GM18870 (cell line): ENCODE results near the gene MYO5B.

Experiments
- ATAC-seq: cut with Tn5 transposase; IDR thresholded peaks from one replicate; pipeline ENCODE4 v1.9.1; 2021; ENCODE audit warnings: moderate library complexity; ENCODE audit not compliant: unreplicated experiment

MYO5B gene

DNA sequence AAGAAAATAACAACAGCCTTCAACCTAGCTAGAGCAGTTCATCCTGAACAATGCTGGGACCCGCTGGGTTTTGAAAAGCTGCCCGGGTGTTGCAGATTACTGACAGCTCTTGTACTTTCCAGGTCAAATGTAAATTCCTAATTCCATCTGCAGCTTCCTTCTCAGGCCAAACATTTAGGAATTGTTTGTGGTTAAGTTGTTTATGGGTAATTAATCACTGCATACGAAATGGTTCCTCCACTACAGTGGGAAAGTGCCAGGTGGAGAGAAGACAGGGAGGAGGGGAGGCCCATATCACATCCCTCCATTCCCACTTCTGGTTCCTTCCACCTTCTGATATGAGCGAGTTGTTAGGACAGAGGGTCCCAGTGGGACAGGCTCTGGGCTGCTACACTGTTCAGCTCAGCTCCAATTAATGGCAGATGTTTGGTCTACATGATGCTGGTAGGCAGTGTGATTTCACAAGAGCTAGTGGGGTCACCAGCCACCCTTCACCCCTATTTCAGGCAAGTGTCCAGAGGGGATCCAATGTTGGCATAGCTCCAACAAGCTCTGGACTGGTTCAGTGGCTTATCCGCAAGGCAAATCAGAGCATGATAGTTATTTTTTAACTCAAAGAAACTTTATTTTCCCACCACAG is 268.7 kb downstream of the MYO5B start:
- no peak for ATAC-seq

DNA sequence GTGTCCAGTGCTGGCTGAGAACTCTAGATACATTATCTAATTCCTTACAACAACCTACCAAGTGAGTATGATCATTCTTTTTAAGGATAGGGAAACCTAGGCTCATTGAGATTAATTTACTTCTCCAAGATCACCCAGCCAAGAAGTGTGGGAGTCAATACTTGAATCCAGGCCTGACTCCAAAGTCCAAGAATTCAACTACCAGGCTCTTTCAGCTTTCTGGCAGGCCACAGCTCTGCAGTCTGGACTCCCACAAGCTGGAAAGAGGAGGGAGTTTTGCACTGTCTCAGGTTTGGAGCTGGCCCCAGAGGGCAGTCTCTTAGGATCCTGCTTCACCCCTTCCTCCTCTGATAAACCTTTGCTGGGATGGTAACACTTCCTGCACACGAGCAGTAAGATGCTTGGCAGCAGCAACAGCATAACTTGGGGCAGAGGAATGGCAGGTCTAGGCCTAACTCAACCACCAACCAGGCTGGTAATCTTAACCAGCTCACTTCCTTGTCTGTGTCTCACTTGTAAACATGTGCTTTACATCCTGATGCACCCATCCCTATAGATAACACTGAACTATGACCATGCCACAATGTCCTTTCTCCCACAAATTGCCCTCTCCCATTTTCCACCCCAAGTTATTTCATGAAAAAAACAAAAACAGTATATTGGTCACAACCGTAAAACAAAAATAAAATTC is 270.5 kb downstream of the MYO5B start:
- ATAC-seq, result no peak

DNA sequence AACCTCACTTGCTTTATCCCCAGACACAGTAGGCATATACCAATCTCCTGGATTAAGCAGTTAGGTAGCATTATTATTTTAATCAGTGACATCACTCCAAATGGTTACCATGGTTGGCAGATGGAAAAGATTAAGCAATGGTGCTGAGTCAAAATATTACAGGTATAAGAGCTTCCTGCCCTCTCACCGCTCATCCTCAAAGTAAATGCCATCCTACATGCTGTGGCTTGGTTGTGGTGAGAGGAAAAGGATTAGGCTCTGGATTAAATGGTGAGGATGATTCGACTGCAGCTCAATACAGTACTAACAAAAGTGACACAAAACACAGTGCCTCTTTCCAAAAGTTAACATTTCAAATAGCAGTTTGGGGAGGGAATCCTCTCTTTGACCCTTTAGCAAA is 272.7 kb downstream of the MYO5B start:
- ATAC-seq, result no peak

DNA sequence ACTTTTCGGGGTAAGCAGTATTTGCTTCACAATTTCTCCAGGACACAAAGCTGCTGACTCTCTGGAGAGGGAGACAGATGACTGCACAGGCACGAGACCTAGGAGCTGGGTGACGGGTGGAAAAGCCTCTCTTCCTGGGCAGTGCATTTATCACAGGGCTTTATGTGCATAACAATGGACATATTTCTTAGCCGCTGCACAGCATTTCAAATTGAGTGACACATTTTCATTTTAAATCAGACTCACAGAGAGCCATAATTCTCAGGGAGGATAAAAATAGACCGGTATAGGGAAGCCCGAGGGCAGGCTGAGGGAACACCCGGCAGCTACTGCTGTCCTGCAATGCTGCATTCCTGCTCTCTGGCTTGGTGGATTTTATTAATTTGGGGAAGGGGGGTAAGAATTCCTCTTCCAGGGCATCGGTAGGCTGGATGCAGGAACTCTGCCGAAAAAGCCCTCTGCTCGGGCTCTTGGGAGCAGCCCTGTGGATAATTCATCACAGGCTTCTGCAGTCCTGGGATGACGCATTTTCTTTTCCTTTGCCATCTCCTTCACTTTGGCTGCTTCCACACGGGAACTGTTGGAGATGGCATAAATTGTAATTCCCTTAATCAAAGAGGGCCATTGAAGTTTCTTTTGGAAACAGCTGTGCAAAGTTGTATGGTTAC is 273.5 kb downstream of the MYO5B start:
- ATAC-seq, result no peak

DNA sequence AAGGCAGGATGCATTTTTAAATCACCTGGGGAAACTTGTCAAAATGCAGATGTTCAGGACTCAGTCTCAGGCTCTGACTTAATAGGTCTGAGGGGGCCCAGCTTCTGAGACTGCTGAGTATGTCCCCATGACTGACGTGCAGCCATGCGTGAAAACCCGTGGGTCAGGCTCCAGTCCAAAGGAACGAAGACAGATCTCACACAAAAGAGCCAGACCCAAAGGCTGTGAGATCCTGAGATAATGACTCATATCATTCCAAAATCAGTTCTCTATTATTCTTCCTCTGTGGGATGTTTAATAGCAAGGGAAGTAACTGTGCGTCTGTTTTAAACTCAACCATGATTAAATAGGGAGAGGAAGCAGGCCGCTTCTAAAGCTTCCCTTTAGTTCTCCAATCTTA is 274.2 kb downstream of the MYO5B start:
- ATAC-seq, result no peak

DNA sequence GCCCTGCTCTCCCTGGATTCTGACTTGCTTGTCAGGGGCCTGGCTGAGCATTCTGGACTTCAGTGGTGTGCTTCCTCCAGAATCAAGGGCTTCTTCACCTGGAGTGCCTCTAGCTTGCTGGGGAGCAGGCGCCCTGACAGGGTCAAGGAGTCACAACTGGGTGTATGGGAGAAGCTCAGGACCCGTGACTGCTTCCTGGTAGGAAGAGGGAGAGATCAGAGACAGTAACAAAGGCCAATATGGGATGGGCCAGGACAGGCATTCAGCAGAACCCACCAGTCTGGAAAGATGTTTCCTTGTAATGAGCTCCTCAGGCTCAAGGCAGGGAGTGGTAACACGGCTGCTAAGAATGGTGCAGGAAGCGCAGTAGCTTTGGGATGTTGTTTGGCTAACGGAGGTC is 277.2 kb downstream of the MYO5B start:
- ATAC-seq, result no peak

DNA sequence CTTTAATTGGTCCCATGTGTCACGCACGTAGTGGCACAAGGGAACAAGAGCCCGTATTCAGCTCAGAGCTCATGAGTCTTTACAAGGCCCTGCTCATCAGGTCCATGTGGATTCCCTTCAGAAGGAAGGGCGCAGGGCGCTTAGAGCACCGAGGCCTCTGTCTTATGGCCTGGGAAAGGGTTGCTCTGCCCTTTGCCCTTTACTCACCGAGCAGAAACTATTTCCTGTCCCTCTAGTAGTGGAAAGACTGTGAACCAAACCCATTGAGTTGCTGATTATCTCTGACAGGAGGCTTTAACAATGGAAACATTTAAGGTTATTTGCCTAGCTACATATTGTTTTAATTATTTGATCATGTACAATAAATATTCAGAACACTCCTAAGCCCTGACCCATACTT is 279.6 kb downstream of the MYO5B start:
- ATAC-seq, result no peak

DNA sequence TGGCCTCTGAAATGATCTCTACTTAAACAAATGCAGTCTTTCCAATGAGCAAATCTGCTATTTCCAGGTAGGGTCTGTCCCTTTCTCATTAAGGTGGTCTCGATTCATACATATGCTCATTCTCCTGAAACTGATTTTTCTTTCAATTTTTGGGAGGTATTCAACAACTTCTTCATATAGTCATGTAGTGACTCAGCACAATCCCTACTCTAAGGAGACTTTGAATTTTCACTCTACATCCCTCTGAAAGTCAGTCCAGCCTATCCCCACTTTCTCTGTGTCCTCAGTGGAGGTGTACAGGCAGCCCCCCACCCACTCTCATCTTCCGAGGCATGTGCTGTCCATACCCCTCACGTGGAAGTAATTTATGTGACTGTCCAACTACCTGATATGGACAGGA is 281.7 kb downstream of the MYO5B start:
- no peak for ATAC-seq

DNA sequence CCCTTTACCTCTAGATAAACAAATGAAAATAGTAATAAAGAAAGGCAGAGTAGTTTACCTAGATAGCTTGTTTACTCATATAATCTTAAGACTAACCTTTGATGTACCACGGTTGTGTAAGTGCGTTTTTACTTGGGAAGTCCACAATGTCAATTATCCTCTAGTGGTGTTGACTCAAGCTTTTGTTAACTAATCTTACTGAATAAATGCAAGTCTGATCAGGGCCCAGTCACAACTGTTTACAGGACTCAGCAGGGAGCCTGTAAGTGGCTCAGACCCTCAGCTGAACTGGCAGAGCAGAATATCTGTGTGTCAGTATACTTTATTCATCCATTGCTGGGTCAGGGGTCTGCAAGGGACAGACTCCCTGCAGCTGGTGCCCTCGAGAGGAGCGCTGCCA is 283.5 kb downstream of the MYO5B start:
- no peak for ATAC-seq

DNA sequence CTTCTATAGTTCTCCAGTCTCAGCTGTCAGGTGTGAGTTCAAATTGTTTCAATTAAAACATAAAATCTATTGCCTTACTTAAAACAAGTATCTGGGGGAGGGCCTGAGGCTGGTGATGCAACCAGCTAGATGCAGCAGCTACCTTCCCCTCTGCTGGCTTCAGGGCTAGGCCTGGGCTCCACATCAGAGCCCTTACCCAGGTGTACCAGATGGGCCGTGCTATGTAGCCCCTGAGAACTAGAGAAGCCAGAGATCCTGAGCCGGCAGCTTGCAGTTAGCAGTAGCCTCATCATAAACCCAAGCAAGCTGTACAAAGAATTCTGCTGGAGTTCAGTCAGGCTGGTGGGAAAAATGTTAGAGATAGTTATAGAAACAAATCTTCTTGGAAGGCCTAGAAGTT is 284.0 kb downstream of the MYO5B start:
- no peak for ATAC-seq

DNA sequence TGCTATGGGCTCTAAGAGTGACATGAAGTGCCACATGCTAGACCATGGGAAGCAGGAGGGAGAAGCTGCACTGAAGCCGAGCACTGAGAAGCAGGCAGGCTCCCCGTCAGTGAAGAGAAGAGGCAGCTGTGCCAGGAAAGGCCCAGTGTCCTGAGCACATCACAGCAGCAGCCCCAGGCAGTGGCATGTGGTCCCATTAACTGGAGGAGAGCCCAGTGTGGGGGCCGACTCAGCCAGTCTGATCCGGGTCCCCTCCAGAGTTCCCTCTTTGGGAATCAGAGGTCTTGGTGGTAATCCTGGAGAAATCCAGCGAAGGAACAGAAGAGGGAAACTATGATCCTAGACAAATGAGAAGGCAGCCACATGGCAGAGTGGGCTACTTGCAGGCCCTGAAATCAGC is 284.9 kb downstream of the MYO5B start:
- no peak for ATAC-seq

DNA sequence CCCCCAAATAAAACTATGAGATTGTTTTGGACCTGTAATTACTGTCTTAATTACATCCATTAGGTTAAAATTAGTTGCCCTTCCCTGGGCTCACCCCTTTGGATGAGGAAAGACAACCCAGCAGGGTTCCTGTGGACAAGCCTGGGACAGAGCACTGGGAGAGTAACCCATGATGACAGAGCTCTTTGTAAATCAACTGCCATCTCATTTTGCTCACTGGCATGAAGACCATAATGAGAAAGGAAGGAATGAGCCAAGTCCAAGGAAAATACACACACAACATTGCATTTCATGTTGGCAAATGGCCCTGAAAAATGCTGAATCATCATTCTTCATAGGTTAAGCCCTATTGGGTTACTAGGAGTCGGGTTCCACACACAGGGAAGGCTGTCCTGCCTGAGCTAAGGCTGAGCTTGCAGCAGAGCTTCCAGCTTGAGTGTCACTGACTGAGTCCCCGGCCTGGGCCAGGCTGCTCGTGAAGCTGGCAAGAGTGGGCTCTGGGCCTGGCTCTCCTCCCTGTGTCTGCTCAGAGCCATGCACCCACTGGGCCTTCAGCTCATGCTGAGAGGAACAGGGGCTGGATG is 287.5 kb downstream of the MYO5B start:
- no peak for ATAC-seq

DNA sequence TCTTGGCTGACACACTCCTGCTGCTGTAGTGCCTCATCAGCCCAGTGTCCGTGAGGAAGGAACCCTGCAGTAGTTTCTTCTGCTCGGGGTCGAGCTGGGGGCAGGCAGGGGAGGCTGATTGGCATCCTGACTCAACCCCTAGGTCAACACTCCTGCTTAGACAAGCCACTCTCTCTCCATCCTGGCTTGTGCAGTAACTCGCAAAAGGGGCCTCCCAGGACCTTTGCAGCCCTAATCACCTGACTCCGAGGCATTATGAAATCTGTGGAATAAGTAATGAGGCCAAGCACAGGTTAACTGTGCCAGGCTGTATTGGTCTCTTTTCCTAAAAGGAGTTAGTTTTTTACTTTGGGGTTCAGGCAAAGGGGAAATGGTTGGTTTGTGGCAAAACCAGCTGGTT is 289.2 kb downstream of the MYO5B start:
- no peak for ATAC-seq

DNA sequence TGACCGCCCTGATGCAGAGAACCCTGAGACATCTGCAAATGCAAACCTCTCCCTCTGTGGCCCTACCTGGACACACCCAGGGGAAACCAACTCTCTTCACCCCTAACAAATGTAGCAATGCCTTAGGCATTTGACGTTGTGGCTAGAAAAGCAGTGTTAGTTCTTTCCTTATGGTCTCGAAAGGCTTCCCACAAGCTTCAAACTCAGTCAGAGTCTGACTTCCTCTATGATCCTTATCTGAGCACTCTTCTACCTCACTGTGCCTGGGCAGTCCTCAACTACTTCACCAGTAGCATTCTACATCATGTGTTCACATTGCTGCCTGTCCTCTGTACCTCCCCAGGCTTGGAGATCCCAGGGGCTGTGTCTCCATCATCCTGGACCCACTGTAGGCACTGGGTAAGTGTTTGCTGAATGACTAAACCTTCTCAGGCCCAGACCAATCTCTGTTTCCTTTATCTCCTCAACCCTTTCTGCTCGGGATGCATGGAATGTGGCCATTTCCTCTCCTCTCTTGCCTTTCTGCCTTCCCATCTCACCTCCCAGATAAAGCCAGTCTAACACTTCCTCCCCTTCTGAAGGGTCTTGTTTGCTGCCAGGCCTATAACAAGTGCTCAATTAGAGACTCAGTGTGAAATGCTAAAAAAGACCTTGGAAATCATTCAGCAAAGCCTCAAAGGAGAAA is 289.9 kb downstream of the MYO5B start:
- no peak for ATAC-seq

DNA sequence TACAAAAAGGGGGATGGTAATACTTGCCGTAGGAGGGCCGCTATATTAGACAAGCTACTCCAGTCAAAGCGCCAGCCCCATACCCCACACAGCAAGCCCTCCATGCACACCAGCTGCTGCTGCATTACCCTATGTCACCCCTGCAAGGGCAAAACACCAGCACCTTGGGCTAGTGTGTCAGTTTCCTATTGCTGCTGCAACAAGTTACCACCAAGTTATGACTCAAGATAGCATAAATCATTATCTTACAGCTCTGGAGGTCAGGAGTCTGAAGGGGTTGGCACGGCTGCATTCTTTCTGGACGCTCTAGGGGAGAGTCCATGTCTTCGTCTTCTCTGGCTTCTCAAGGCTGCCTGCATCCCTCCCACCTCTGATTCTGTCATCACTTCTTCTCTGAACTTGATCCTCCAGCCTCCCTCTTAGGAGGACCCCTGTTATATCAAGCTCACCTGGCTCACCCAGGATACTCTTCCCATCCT is 293.0 kb downstream of the MYO5B start:
- ATAC-seq, result no peak

DNA sequence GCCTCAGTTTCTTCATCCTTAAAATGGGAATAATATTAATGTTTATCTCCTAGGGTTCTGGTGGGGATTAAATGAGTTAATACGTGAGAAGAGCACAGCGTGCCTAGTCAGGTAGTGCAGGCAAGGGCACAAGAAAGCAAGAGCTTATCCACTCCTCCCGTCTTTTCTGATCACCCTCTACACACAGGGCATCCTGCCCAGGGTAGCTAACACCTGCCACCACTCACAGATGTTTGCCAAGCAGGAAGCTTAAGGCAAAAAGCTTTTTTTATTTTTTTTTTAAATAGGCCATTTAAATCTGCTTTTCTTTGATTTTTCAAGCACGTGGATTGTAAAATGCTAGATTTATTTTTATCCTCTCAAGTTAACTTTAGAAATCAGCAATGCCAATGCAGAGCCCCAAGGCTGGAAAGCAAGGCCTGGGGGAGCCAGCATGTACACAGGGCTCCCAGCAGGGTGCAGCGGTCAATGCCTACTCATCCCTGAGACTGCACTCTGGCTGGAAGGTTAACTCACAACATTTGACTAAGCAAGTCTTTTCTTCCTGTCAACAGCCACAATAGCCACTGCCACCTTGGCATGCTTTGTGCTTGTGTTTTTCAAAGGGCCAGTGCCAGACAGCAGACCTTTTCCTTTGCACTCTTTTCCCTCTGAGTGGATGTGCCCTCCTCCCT is 295.2 kb downstream of the MYO5B start:
- ATAC-seq, result no peak

DNA sequence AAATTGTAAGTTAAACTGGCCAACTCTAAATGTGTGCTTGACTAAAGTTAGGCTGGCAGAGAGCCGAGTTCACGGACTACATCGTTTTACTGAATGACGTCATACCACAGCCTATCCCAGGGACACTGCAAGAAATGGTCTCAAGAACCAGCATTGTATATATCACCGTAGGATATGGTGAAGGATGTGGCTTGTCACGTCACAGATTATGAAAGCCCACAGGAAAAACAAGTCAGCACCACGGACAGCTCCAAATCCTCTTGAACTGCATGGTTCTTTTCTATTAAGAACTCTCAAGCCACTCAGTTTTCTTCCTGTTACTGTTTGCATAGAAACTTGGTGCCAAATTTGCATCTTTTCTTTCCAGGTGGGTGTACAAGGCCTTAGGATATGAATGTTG is 296.5 kb downstream of the MYO5B start:
- ATAC-seq, result no peak

DNA sequence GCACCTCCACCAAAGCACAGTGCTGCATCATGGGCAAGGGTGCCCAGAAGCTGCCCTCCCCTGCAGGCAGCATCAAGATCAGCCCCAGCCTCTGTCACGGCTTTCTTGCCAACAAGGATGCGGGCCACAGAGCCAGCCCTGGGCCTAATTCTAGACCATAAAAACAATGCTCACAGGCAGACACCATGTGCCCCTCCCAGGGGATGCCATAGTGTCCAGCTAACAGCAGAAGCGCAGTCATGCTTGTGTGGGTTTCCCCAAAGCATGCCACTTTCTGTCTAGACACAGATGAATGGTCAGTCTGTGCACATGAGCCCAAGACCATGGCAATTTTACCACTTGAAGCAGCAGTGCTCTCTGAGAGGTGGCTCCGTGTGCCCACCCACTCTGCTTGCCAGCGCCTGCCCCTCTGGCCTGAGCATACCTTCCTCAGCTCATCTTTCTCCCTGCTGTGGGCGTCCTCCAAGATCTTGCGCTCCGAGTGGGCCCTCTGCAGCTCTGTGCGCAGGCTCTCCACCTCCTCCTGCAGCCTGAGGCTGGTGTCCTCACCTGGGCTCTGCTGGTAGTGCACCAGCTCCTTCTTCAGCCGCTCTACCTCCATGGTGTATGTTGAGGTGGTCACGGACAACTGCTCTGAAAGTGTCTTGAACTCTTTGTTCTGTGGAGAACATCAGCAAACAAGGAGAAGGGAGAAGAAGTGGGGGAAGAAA is 300.3 kb downstream of the MYO5B start:
- no peak for ATAC-seq

DNA sequence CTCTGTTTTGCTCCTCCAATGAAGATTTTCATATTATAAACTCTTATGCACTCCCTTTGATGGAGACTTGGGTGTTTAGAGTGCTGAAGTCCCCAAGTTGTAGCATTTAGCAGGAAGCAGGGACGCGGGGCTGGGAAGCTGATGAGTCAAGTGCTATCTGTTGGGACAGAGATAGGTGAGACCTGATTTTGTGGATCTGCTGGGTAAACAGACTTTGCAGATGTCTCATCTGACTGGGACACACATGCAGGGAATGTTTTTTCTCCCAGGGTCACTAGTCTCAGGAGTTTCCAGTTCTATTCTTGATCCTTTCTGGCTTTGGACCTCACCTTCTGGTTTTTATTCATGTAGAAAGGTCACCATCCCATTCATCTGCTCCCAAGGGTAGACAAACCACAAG is 301.9 kb downstream of the MYO5B start:
- no peak for ATAC-seq
